HepG2 (cell line): ENCODE measurements around the gene FCMR. TPM values are rescaled to one million over a fixed set of nuclear protein-coding genes. Genes with fewer than 3 reads are reported as not detected.

ENCODE experiments used
- ATAC-seq: fragments of 200-7000 bp; cut with Tn5 transposase; 3 replicates; pipeline ENCODE4 v1.9.1; 2020; ENCODE audit warnings: mild to moderate bottlenecking, moderate library complexity
- BruUV-seq: library from RNA; stranded (reverse); fragments of 400-500 nt; replicated peaks from 2 replicates; lab custom pipeline; 2021; lab: Mats Ljungman, UMichigan
- CTCF ChIA-PET: fragments of 300-600 bp; formaldehyde crosslinking; extraction: SDS; loops from one replicate; lab custom pipeline; 2021; ENCODE audit warnings: low total read pairs, inconsistent platforms, low intra/inter-chr PET ratio; lab: Yijun Ruan, JAX
- POLR2A ChIA-PET: fragments of 350-600 bp; sonication (Branson Sonifier 250); formaldehyde crosslinking; loops from one replicate; lab custom pipeline; 2020; ENCODE audit warnings: antibody characterized with exemption, inconsistent platforms; lab: Yijun Ruan, JAX
- DNase-seq: peaks from one replicate; pipeline ENCODE4 v3.0.0-alpha.2; 2015; ENCODE audit warnings: low spot score
- FAIRE-seq: peaks from 3 replicates; lab custom pipeline; 2011; peaks lifted over from hg19 to GRCh38; lab: Jason Lieb, UNC
- H2AFZ ChIP-seq: one replicate; pipeline ENCODE4 v1.6.1; 2011; ENCODE audit warnings: low read length, inconsistent platforms
- H3K27ac ChIP-seq: fragments of 300-600 bp; 3 replicates; pipeline ENCODE4 v1.8.0; 2011; ENCODE audit warnings: mixed run types, mild to moderate bottlenecking, mixed read lengths, low read length, inconsistent platforms; ENCODE audit not compliant: insufficient read depth; ENCODE audit errors: extremely low read length
- H3K27me3 ChIP-seq, 2 experiments: fragments of 200-600 bp in 1 of 2; 2 replicates in 1 of 2; 3 replicates in 1 of 2; pipeline versions ENCODE4 v1.6.0 to v1.8.0; 2011; ENCODE audit warnings: low read length in 2 of 2, mild to moderate bottlenecking in 2 of 2, moderate library complexity in 2 of 2, inconsistent platforms in 1 of 2; ENCODE audit not compliant: insufficient read depth in 2 of 2, control insufficient read depth in 1 of 2
- H3K36me3 ChIP-seq, 2 experiments: fragments of 200-600 bp in 1 of 2; replicated peaks in 1 of 2; 2 replicates in 1 of 2; 3 replicates in 1 of 2; pipeline versions ENCODE4 v1.5.1 to v1.8.0; 2011; ENCODE audit warnings: low read length in 2 of 2, inconsistent platforms in 1 of 2; ENCODE audit not compliant: insufficient read depth in 2 of 2, control insufficient read depth in 1 of 2
- H3K4me1 ChIP-seq: 2 replicates; pipeline ENCODE4 v1.5.1; 2012; ENCODE audit warnings: low read length, inconsistent platforms; ENCODE audit not compliant: insufficient read depth
- H3K4me2 ChIP-seq: 2 replicates; pipeline ENCODE4 v1.6.0; 2011; ENCODE audit warnings: low read depth, low read length, inconsistent platforms
- H3K4me3 ChIP-seq, 3 experiments: fragments of 200-600 bp in 1 of 3; sonication (generic), shearing (Covaris generic) in 1 of 3; replicated peaks in 1 of 3; 2 replicates each; pipeline ENCODE4 v1.5.1; 2011 to 2016; ENCODE audit warnings: low read length in 3 of 3, inconsistent platforms in 2 of 3, low read depth in 2 of 3, mild to moderate bottlenecking in 2 of 3, control low read depth in 1 of 3, mixed read lengths in 1 of 3; ENCODE audit not compliant: insufficient read depth in 1 of 3
- H3K79me2 ChIP-seq: one replicate; pipeline ENCODE4 v1.6.1; 2011; ENCODE audit warnings: low read length, inconsistent platforms; ENCODE audit not compliant: insufficient read depth
- H3K9ac ChIP-seq: 2 replicates; pipeline ENCODE4 v1.6.0; 2011; ENCODE audit warnings: mild to moderate bottlenecking, low read depth, low read length, inconsistent platforms; ENCODE audit not compliant: insufficient read depth
- H3K9me3 ChIP-seq: 2 replicates; pipeline ENCODE4 v1.5.1; 2012; ENCODE audit warnings: mild to moderate bottlenecking, low read length
- H4K20me1 ChIP-seq: 2 replicates; pipeline ENCODE4 v1.6.0; 2011; ENCODE audit warnings: inconsistent platforms, mild to moderate bottlenecking, low read length, moderate library complexity; ENCODE audit not compliant: insufficient read depth
- AGO1 ChIP-seq: fragments of 200-400 bp; formaldehyde crosslinking; IDR thresholded peaks from 2 replicates; pipeline ENCODE4 v1.6.1; 2017; ENCODE audit warnings: mild to moderate bottlenecking, low read depth, low read length, moderate library complexity; ENCODE audit not compliant: poor library complexity, severe bottlenecking
- MEIS2 ChIP-seq: sonication (generic); formaldehyde crosslinking; IDR thresholded peaks from 2 replicates; pipeline ENCODE4 v1.9.0; 2021; ENCODE audit warnings: mild to moderate bottlenecking, missing genetic modification reagents
- PTBP1 ChIP-seq: fragments of 200-400 bp; formaldehyde crosslinking; IDR thresholded peaks from 2 replicates; pipeline ENCODE4 v1.6.1; 2018; ENCODE audit warnings: low read length, low read depth; ENCODE audit not compliant: poor library complexity, severe bottlenecking
- RCOR2 ChIP-seq: IDR thresholded peaks from 2 replicates; pipeline ENCODE4 v1.6.1; 2016; ENCODE audit warnings: missing biosample characterization, missing genetic modification reagents
- ZC3H13 ChIP-seq: sonication (generic); formaldehyde crosslinking; IDR thresholded peaks from 2 replicates; pipeline ENCODE4 v1.8.1; 2023; ENCODE audit warnings: mild to moderate bottlenecking, missing genetic modification reagents, moderate library complexity
- ZFX ChIP-seq: sonication (generic); formaldehyde crosslinking; IDR thresholded peaks from 2 replicates; pipeline ENCODE4 v1.4.0; 2020; ENCODE audit warnings: mild to moderate bottlenecking, low read depth, missing genetic modification reagents, moderate library complexity
- ZNF614 ChIP-seq: IDR thresholded peaks from 2 replicates; pipeline ENCODE4 v1.6.1; 2018; ENCODE audit warnings: missing biosample characterization, missing genetic modification reagents, inconsistent platforms, borderline replicate concordance
- ZNF747 ChIP-seq: sonication (generic); formaldehyde crosslinking; IDR thresholded peaks from 2 replicates; pipeline ENCODE4 v1.8.1; 2023; ENCODE audit warnings: missing genetic modification reagents, mild to moderate bottlenecking, borderline replicate concordance
- WGBS: methylation state at CpG from one replicate; pipeline ENCODE4 v1.1.6; 2017; ENCODE audit warnings: low lambda C conversion rate; 5-methylcytosine and 5-hydroxymethylcytosine counted together
- in situ Hi-C: cut with HindIII; loops from 2 replicates; pipeline ENCODE4 v1.10.0; 2017; ENCODE audit warnings: low pct_unique_long_range_greater_than_20kb; ENCODE audit not compliant: extremely low pct_ligation_motif_present
- intact Hi-C: fragments of 100-400 bp; cut with micrococcal nuclease; formaldehyde crosslinking; loops from one replicate; pipeline ENCODE4 v1.10.0; 2022; ENCODE audit not compliant: unreplicated experiment
- polyA plus RNA-seq, 8 experiments: library from polyadenylated mRNA; depleted of rRNA in 3 of 8; stranded (reverse) in 7 of 8; unstranded in 1 of 8; fragments of >200 nt; fragmentation: Illumina TruSeq in 4 of 8; extraction: Trizol in 4 of 8; gene quantifications; 2 replicates each; pipeline versions ENCODE4 v1.2.1 to v1.2.3, GENCODE V29; 2011 to 2016; ENCODE audit warnings: low read depth in 4 of 8, missing spikeins in 1 of 8, mixed read lengths in 1 of 8; ENCODE audit not compliant: insufficient read depth in 1 of 8
- total RNA-seq, 5 experiments: library from RNA; depleted of rRNA; stranded (reverse); fragments of >200 nt; fragmentation: Illumina TruSeq; extraction: Trizol; gene quantifications; 2 replicates each; pipeline ENCODE4 v1.2.3, GENCODE V29; 2016; ENCODE audit warnings: low read depth in 1 of 5

Gene FCMR
- total and polyA plus RNA-seq, 2 of the 13 experiments (the other 11 are each of a cell fraction or from before 2014, with no cell fraction given), result not detected

DNA sequence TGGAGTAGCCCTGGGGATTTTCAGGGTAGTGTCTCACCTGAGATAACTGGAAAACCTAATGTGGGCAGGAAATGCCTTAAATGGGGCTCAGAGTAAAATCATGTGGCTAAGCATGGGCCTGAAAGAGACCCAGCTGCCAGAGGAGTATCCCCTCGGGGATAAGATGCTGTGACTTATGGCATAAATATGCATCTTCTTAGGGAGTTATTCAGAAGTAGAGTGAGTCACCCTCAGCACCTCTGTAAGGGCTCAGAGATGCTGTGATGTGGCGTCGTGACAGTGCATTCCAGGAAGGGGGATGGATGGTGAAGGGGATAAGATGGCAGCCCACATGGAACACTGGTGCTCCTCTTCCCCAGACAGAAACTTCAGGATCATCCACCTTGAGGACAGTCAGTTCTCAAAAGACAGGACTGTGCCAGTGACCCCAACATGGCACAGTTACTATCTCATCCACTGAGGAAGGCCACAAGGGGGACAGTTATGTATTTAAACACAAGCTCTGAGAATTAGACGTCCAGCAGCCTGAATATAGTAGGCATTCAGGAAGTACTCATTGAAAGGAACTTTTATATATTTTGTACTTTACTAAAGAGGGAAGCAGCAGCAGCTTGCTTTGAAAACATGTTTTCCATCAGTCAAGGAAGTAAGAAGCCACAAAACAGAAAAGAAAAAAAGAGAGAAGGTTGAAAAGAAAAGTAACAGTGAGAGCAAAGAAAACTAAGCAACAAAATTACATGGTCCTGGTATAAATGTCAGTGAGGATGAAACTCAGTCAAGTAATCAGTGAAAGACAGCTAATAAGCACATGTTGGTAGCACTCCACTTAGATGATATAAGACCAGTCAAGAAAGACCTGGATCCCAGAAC, 16.2 kb downstream of the FCMR start:
- Histone ChIP-seq H3K4me2 (no peak overlapping the region), H3K9me3 (no peaks in the 10 kb centered on the region), H3K4me3 (no peak overlapping the region), H3K36me3 (no peaks in the 10 kb centered on the region), H2AFZ (no peak overlapping the region), H3K27ac (no peak overlapping the region), H4K20me1 (no peaks in the 10 kb centered on the region), H3K9ac (no peak overlapping the region), H3K79me2 (no peaks in the 10 kb centered on the region), H3K4me1 (no peaks in the 10 kb centered on the region), H3K27me3 (peaks cover 4 to 27% of the 10 kb centered on the region in 2 experiments; a peak in 4 of 5 replicates)
- 0% methylated on average over 4 of the region's 4 CpGs for WGBS
- no peak for FAIRE-seq
- no peak for DNase-seq
- no peak for TF ChIP-seq PTBP1
- no peak for TF ChIP-seq RCOR2 (CRISPR knock-in tag)
- in situ Hi-C loops, result loop anchor here (25.0 kb wide), 1 partner anchor 268 kb away; the partner anchor contains the start of gene DYRK3
- intact Hi-C loops, result no loop called here
- no peak for ATAC-seq
- POLR2A ChIA-PET, result no interaction called here
- BruUV-seq, result no TSS peak
- CTCF ChIA-PET, result no interaction called here

DNA sequence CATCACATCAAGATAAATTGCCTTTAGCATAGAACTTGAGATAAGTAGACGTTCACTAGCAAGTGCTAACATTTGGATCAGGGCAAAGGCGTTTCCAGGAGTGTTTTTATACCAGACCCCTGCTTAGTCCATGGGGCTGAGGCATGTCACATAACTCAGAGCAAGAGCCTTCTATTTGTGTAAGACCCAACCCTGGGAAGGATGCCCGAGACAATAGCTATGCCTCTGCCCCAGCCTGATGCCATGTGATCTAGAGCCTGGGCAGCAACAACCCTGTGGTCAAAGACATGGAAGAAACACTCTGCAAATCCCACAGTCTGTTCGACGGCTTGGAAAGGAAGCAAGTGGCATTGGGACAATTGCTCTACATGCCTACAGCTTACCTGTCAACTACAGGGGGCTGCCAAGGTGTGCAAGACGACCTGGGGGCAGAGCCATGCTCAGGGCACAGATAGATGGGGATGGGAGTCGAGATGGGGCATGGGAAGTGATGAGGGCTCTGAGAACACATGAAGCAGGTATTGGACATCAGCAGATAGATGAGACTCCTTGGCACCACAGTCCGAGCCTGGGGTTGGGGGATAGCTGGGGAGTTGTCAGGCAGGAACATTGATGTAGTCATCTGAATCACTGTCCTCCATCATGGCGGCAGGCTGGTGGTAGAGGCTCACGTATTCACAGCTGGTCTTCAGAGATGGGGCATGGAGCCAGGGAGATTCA, 17.2 kb downstream of the FCMR start:
- ATAC-seq, result no peak
- ChIA-PET POLR2A (no interaction called here), CTCF (no interaction called here)
- no peak overlapping the region for H3K4me2 ChIP-seq
- BruUV-seq, result no TSS peak
- no peaks in the 10 kb centered on the region for H3K79me2 ChIP-seq
- H4K20me1 ChIP-seq, result no peaks in the 10 kb centered on the region
- H3K27ac ChIP-seq, result no peak overlapping the region
- DNase-seq, result no peak
- H3K27me3 ChIP-seq, result peaks cover 2 to 22% of the 10 kb centered on the region in 2 experiments; a peak in 4 of 5 replicates
- no peaks in the 10 kb centered on the region for H3K9me3 ChIP-seq
- no peak overlapping the region for H3K9ac ChIP-seq
- no peaks in the 10 kb centered on the region for H3K36me3 ChIP-seq
- in situ Hi-C loops (loop anchor here (25.0 kb wide), 1 partner anchor 267 kb away; the partner anchor contains the start of gene DYRK3), intact Hi-C loops (no loop called here)
- TF ChIP-seq MEIS2 (CRISPR knock-in tag) (no peak), AGO1 (no peak), ZNF614 (no peak), ZFX (CRISPR knock-in tag) (no peak), ZC3H13 (no peak), ZNF747 (CRISPR knock-in tag) (no peak)
- no peak overlapping the region for H2AFZ ChIP-seq
- 10% methylated on average over 10 of the region's 10 CpGs for WGBS
- no peak for FAIRE-seq
- no peaks in the 10 kb centered on the region for H3K4me1 ChIP-seq
- H3K4me3 ChIP-seq, result no peak overlapping the region
